Measurements from ENCODE around the gene NDUFB3.

- TF ChIP-seq CTCF (IDR thresholded peaks at IDR 0.05; ENCODE audit: insufficient read depth, low read depth, low read length) (no peak), EZH2 (IDR thresholded peaks at IDR 0.05; ENCODE audit: insufficient read depth, low read length) (no peak)
Measured at GRCh38 chr2:201114350-201114749, 42.5 kb downstream of the NDUFB3 start.
